ENCODE results near the gene MACROD2. TPM values are rescaled to one million over a fixed set of nuclear protein-coding genes. Genes with fewer than 3 reads are reported as not detected.

The MACROD2 gene
- total and polyA plus RNA-seq, 4 donors = 0.66 to 10.5 (median 3.3) TPM

DNA sequence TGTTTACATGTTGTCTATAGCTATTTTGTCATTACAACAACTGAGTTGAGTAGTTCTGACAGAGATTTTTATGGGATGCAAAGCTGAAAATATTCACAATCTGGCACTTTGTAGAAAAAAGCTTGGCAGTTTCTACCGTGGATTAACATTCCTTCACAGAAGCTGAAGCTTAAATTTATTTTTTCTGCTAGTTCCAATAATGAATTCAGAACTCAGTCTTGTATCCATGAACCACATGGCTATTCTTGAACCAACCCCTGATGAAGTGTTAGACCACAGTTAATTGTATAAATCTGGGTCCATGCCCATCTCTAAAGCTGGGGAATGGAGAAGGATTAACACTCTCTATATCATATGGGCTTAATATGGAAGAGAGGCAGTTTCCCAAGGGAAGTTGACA lies 1085.9 kb downstream of the MACROD2 start (continued):
- TF ChIP-seq FOXA1 (IDR thresholded peaks at IDR 0.05) = no peak
- no peak for TF ChIP-seq GABPA (IDR thresholded peaks at IDR 0.05 in 1 of 2, conservative IDR thresholded peaks at IDR 0.05 in 1 of 2)
- TF ChIP-seq EGR1 (IDR thresholded peaks at IDR 0.05; ENCODE audit: low read depth in 2 of 2) = no peak
- no peak for TF ChIP-seq NR2F2 (IDR thresholded peaks at IDR 0.05)
- no peak for TF ChIP-seq RAD21 (IDR thresholded peaks at IDR 0.05)
- no peak for TF ChIP-seq YY1 (IDR thresholded peaks at IDR 0.05)
- TF ChIP-seq JUND (IDR thresholded peaks at IDR 0.05) = no peak

DNA sequence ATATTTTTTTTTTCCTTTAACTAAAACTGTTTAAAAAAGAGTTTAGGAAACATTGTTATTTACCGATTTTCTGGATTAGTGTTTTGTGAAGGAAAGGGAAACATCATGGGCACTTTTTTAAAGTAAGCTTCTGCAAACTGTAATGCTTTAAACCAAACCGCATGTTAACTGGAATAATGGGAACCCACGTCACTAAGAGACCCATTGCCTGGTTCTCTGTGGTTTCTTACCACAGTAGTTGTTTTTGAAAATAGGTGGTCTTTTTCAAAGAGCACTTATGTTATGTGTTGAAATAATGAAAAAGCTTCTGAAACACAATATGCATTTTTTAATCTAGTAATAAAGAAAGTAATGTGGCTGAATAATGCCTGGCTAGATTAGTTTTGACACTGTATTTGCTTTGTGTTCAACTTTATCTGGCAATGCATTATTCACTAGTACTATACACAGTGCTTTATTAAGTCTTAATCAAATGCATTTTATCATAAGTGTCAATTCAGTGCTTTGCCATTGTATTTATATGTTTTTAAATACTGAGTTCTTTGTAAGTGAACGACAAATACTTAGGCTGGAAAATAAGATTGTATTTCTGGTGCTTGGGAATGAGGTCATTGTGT lies 1096.2 kb downstream of the MACROD2 start:
- no peaks in the 10 kb centered on the region for H3K4me1 ChIP-seq (ENCODE audit: control insufficient read depth in 4 of 4, insufficient read depth in 4 of 4, low read length in 3 of 4)
- H3K36me3 ChIP-seq (ENCODE audit: control insufficient read depth in 4 of 4, insufficient read depth in 3 of 4, low read depth in 1 of 4, low read length in 3 of 4) = no peaks in the 10 kb centered on the region
- no peak overlapping the region for H3K4me3 ChIP-seq (ENCODE audit: low read depth in 1 of 3, low read length in 3 of 3)
- no peak overlapping the region for H3K9ac ChIP-seq (ENCODE audit: low read depth in 1 of 2, low read length in 2 of 2)
- DNase-seq (ENCODE audit: low spot score) = no peak
- no peak for TF ChIP-seq GABPA (IDR thresholded peaks at IDR 0.05 in 1 of 2, conservative IDR thresholded peaks at IDR 0.05 in 1 of 2)
- TF ChIP-seq FOXA2 (IDR thresholded peaks at IDR 0.05) = no peak
- TF ChIP-seq, protein P1, sequence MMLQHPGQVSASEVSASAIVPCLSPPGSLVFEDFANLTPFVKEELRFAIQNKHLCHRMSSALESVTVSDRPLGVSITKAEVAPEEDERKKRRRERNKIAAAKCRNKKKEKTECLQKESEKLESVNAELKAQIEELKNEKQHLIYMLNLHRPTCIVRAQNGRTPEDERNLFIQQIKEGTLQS (IDR thresholded peaks at IDR 0.05) = no peak
- TF ChIP-seq, protein P2, sequence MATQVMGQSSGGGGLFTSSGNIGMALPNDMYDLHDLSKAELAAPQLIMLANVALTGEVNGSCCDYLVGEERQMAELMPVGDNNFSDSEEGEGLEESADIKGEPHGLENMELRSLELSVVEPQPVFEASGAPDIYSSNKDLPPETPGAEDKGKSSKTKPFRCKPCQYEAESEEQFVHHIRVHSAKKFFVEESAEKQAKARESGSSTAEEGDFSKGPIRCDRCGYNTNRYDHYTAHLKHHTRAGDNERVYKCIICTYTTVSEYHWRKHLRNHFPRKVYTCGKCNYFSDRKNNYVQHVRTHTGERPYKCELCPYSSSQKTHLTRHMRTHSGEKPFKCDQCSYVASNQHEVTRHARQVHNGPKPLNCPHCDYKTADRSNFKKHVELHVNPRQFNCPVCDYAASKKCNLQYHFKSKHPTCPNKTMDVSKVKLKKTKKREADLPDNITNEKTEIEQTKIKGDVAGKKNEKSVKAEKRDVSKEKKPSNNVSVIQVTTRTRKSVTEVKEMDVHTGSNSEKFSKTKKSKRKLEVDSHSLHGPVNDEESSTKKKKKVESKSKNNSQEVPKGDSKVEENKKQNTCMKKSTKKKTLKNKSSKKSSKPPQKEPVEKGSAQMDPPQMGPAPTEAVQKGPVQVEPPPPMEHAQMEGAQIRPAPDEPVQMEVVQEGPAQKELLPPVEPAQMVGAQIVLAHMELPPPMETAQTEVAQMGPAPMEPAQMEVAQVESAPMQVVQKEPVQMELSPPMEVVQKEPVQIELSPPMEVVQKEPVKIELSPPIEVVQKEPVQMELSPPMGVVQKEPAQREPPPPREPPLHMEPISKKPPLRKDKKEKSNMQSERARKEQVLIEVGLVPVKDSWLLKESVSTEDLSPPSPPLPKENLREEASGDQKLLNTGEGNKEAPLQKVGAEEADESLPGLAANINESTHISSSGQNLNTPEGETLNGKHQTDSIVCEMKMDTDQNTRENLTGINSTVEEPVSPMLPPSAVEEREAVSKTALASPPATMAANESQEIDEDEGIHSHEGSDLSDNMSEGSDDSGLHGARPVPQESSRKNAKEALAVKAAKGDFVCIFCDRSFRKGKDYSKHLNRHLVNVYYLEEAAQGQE (IDR thresholded peaks at IDR 0.05) = no peak
- TF ChIP-seq NR2F2 (IDR thresholded peaks at IDR 0.05) = no peak
- no peak for TF ChIP-seq SP1 (IDR thresholded peaks at IDR 0.05)
- no peak for TF ChIP-seq HNF4G (IDR thresholded peaks at IDR 0.05)
- no peaks in the 10 kb centered on the region for H3K9me3 ChIP-seq (ENCODE audit: control insufficient read depth in 4 of 4, low read length in 3 of 4)
- H3K27ac ChIP-seq (ENCODE audit: low read depth in 1 of 2, low read length in 2 of 2) = no peak overlapping the region
- WGBS = 86% methylated on average over 4 of the region's 4 CpGs
- H3K27me3 ChIP-seq (ENCODE audit: control insufficient read depth in 4 of 4, insufficient read depth in 4 of 4, low read length in 3 of 4) = no peaks in the 10 kb centered on the region

DNA sequence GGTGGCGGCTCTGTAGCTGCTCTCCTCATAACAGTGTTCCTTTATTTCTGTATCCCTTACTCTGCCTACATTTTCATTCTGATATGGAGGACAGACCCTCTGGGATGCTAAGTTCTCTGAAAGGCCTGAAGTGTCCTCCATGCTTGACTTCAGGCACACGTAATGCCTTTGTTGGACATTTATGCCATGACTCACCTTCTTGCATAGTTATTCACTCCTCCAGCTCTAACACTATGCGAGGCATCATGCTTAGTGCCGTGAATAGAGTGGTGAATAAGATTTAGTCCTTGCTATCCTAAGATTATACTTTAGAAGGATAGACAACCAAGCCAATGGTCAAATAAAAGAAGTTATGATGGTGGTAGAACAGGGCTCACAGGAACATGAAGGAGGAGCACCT lies 1103.0 kb downstream of the MACROD2 start:
- WGBS = 96% methylated on average over 4 of the region's 4 CpGs
- H3K4me3 ChIP-seq (ENCODE audit: low read depth in 1 of 3, low read length in 3 of 3) = no peak overlapping the region

More for the DNA sequence above, 1103.0 kb downstream of the MACROD2 start:
- Histone ChIP-seq H3K9me3 (ENCODE audit: control insufficient read depth in 4 of 4, low read length in 3 of 4) (no peaks in the 10 kb centered on the region), H3K36me3 (ENCODE audit: control insufficient read depth in 4 of 4, insufficient read depth in 3 of 4, low read depth in 1 of 4, low read length in 3 of 4) (no peaks in the 10 kb centered on the region), H3K27me3 (ENCODE audit: control insufficient read depth in 4 of 4, insufficient read depth in 4 of 4, low read length in 3 of 4) (no peaks in the 10 kb centered on the region), H3K27ac (ENCODE audit: low read depth in 1 of 2, low read length in 2 of 2) (no peak overlapping the region), H3K9ac (ENCODE audit: low read depth in 1 of 2, low read length in 2 of 2) (no peak overlapping the region), H3K4me1 (ENCODE audit: control insufficient read depth in 4 of 4, insufficient read depth in 4 of 4, low read length in 3 of 4) (no peaks in the 10 kb centered on the region)
- TF ChIP-seq, protein P3, sequence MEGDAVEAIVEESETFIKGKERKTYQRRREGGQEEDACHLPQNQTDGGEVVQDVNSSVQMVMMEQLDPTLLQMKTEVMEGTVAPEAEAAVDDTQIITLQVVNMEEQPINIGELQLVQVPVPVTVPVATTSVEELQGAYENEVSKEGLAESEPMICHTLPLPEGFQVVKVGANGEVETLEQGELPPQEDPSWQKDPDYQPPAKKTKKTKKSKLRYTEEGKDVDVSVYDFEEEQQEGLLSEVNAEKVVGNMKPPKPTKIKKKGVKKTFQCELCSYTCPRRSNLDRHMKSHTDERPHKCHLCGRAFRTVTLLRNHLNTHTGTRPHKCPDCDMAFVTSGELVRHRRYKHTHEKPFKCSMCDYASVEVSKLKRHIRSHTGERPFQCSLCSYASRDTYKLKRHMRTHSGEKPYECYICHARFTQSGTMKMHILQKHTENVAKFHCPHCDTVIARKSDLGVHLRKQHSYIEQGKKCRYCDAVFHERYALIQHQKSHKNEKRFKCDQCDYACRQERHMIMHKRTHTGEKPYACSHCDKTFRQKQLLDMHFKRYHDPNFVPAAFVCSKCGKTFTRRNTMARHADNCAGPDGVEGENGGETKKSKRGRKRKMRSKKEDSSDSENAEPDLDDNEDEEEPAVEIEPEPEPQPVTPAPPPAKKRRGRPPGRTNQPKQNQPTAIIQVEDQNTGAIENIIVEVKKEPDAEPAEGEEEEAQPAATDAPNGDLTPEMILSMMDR (IDR thresholded peaks at IDR 0.05; ENCODE audit: low read depth, low read length, missing input control) = no peak
- TF ChIP-seq SP1 (IDR thresholded peaks at IDR 0.05) = no peak
- no peak for TF ChIP-seq JUND (IDR thresholded peaks at IDR 0.05)
- TF ChIP-seq, protein P2 (IDR thresholded peaks at IDR 0.05) = no peak
- TF ChIP-seq EGR1 (IDR thresholded peaks at IDR 0.05; ENCODE audit: low read depth in 2 of 2) = no peak
- TF ChIP-seq FOXA2 (IDR thresholded peaks at IDR 0.05) = no peak
- TF ChIP-seq RAD21 (IDR thresholded peaks at IDR 0.05) = no peak
- TF ChIP-seq, protein P1 (IDR thresholded peaks at IDR 0.05) = no peak
- TF ChIP-seq FOXA1 (IDR thresholded peaks at IDR 0.05) = no peak
- TF ChIP-seq, protein P4, sequence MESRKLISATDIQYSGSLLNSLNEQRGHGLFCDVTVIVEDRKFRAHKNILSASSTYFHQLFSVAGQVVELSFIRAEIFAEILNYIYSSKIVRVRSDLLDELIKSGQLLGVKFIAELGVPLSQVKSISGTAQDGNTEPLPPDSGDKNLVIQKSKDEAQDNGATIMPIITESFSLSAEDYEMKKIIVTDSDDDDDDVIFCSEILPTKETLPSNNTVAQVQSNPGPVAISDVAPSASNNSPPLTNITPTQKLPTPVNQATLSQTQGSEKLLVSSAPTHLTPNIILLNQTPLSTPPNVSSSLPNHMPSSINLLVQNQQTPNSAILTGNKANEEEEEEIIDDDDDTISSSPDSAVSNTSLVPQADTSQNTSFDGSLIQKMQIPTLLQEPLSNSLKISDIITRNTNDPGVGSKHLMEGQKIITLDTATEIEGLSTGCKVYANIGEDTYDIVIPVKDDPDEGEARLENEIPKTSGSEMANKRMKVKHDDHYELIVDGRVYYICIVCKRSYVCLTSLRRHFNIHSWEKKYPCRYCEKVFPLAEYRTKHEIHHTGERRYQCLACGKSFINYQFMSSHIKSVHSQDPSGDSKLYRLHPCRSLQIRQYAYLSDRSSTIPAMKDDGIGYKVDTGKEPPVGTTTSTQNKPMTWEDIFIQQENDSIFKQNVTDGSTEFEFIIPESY (IDR thresholded peaks at IDR 0.05) = no peak
- TF ChIP-seq RXRA (IDR thresholded peaks at IDR 0.05) = no peak
- no peak for TF ChIP-seq HNF4A (conservative IDR thresholded peaks at IDR 0.05)
- no peak for DNase-seq (ENCODE audit: low spot score)

Data from liver (tissue), 9 donors.